B cell (primary cell): ENCODE results near the gene PIGR. TPM values are rescaled to one million over a fixed set of nuclear protein-coding genes. Genes with fewer than 3 reads are reported as not detected.

Experiments used
- ATAC-seq: fragments of 200-7000 bp; cut with Tn5 transposase; one replicate; pipeline ENCODE4 v1.10.0; 2021; ENCODE audit warnings: low read depth, mild to moderate bottlenecking, moderate number of reproducible peaks, moderate library complexity
- CTCF ChIA-PET: fragments of 350-600 bp; sonication (Branson Sonifier 250); formaldehyde crosslinking; loops from one replicate; lab custom pipeline; 2021; ENCODE audit warnings: antibody characterized with exemption, inconsistent platforms; lab: Charles Lee
- POLR2A ChIA-PET: fragments of 350-600 bp; sonication (Branson Sonifier 250); formaldehyde crosslinking; loops from one replicate; lab custom pipeline; 2021; ENCODE audit warnings: antibody characterized with exemption; lab: Charles Lee
- DNase-seq: peaks from one replicate; pipeline ENCODE4 v3.0.0; 2013
- H2AFZ ChIP-seq: 2 replicates; pipeline ENCODE4 v1.6.1; 2012; ENCODE audit warnings: mild to moderate bottlenecking, low read depth, low read length; ENCODE audit not compliant: insufficient read depth, poor library complexity, severe bottlenecking
- H3K27ac ChIP-seq, 2 donors: 1 replicate in 1 of 2; 2 replicates in 1 of 2; pipeline ENCODE4 v1.5.1; 2012 to 2013; ENCODE audit warnings: low read length in 2 of 2, mild to moderate bottlenecking in 2 of 2, moderate library complexity in 1 of 2
- H3K27me3 ChIP-seq, 4 experiments: fragments of 200-600 bp in 1 of 4; sonication (generic) in 1 of 4; replicated peaks in 1 of 4; 1 replicate in 2 of 4; 2 replicates in 2 of 4; pipeline versions ENCODE4 v1.6.1 to v1.7.0; 2013 to 2016; ENCODE audit warnings: low read length in 3 of 4, mild to moderate bottlenecking in 2 of 4, mixed read lengths in 1 of 4, moderate library complexity in 1 of 4; ENCODE audit not compliant: insufficient read depth in 4 of 4, control insufficient read depth in 3 of 4; ENCODE audit errors: control extremely low read depth in 1 of 4
- H3K36me3 ChIP-seq, 2 experiments: replicated peaks in 1 of 2; 1 replicate in 1 of 2; 2 replicates in 1 of 2; pipeline versions ENCODE4 v1.6.1 to v1.7.1; 2013; ENCODE audit warnings: low read length in 1 of 2; ENCODE audit not compliant: insufficient read depth in 2 of 2, control insufficient read depth in 1 of 2; ENCODE audit errors: control extremely low read depth in 1 of 2, extremely low read depth in 1 of 2
- H3K4me1 ChIP-seq, 2 donors: fragments of 200-600 bp in 1 of 2; sonication (generic) in 1 of 2; 1 replicate in 1 of 2; 2 replicates in 1 of 2; pipeline versions ENCODE4 v1.5.1 to v1.6.1; 2013 to 2017; ENCODE audit warnings: low read length in 2 of 2; ENCODE audit not compliant: control insufficient read depth in 2 of 2, insufficient read depth in 2 of 2
- H3K4me2 ChIP-seq: replicated peaks from 2 replicates; pipeline ENCODE3; 2012; ENCODE audit warnings: mild to moderate bottlenecking, low read depth, low read length; ENCODE audit not compliant: poor library complexity, severe bottlenecking
- H3K4me3 ChIP-seq, 5 experiments: fragments of 200-600 bp in 1 of 5; sonication (generic) in 1 of 5; 1 replicate in 3 of 5; 2 replicates in 2 of 5; pipeline versions ENCODE4 v1.5.1 to v1.7.0; 2011 to 2016; ENCODE audit warnings: low read length in 4 of 5, mild to moderate bottlenecking in 4 of 5, low read depth in 2 of 5, control low read depth in 1 of 5, moderate library complexity in 1 of 5; ENCODE audit not compliant: insufficient read depth in 1 of 5; ENCODE audit errors: control extremely low read depth in 1 of 5, extremely low read depth in 1 of 5
- H3K79me2 ChIP-seq: fragments of 200-600 bp; sonication (generic); one replicate; pipeline ENCODE4 v1.6.0; 2016; ENCODE audit warnings: low read length; ENCODE audit not compliant: control insufficient read depth, insufficient read depth
- H3K9ac ChIP-seq: fragments of 200-600 bp; sonication (generic); 2 replicates; pipeline ENCODE4 v1.6.1; 2017; ENCODE audit warnings: mild to moderate bottlenecking, low read length, moderate library complexity
- H3K9me3 ChIP-seq, 3 donors: one replicate each; pipeline versions ENCODE4 v1.6.1 to v1.7.1; 2013; ENCODE audit warnings: low read length in 2 of 3; ENCODE audit not compliant: control insufficient read depth in 2 of 3, insufficient read depth in 1 of 3; ENCODE audit errors: control extremely low read depth in 1 of 3
- H4K20me1 ChIP-seq: 2 replicates; pipeline ENCODE4 v1.6.0; 2012; ENCODE audit warnings: mild to moderate bottlenecking, low read length; ENCODE audit not compliant: insufficient read depth, control insufficient read depth, poor library complexity, severe bottlenecking
- H3K27ac Mint-ChIP-seq: one replicate; pipeline ENCODE4 v1.8.0; 2021; ENCODE audit warnings: mixed read lengths
- H3K27me3 Mint-ChIP-seq: one replicate; pipeline ENCODE4 v1.8.0; 2021; ENCODE audit warnings: mixed read lengths
- H3K4me1 Mint-ChIP-seq: one replicate; pipeline ENCODE4 v1.8.0; 2021; ENCODE audit warnings: mixed read lengths
- H3K4me3 Mint-ChIP-seq: one replicate; pipeline ENCODE4 v1.8.0; 2021; ENCODE audit warnings: mixed read lengths
- H3K9me3 Mint-ChIP-seq: one replicate; pipeline ENCODE4 v1.8.0; 2022; ENCODE audit warnings: mixed read lengths; ENCODE audit not compliant: insufficient read depth
- CTCF ChIP-seq: fragments of 200-600 bp; IDR thresholded peaks from one replicate; pipeline ENCODE4 v1.8.0; 2022; ENCODE audit warnings: antibody characterized with exemption, mild to moderate bottlenecking
- EZH2 ChIP-seq: IDR thresholded peaks from 2 replicates; pipeline ENCODE4 v1.6.1; 2012; ENCODE audit warnings: borderline replicate concordance, low read depth, mild to moderate bottlenecking, moderate library complexity, low read length; ENCODE audit not compliant: insufficient read depth, poor library complexity, severe bottlenecking
- WGBS: methylation state at CpG from one replicate; pipeline ENCODE4 v1.1.5; 2013; ENCODE audit warnings: missing lambda C conversion rate; ENCODE audit not compliant: insufficient coverage; 5-methylcytosine and 5-hydroxymethylcytosine counted together
- intact Hi-C: fragments of 100-400 bp; cut with micrococcal nuclease; formaldehyde crosslinking; loops from one replicate; pipeline ENCODE4 v1.10.0; 2022
- polyA plus RNA-seq: library from polyadenylated mRNA; depleted of rRNA; stranded (reverse); fragments of >200 nt; gene quantifications from 2 replicates; pipeline ENCODE4 v1.2.3, GENCODE V29; 2012
- total RNA-seq, 2 donors: library from RNA; stranded (reverse); fragments of 120-200 nt in 1 of 2; gene quantifications; 1 replicate in 1 of 2; 2 replicates in 1 of 2; pipeline versions ENCODE4 v1.2.3 to v1.2.4, GENCODE V29; 2013 to 2022

PIGR gene
- total and polyA plus RNA-seq, 2 donors (not counting 1 experiment from before 2014, with no cell fraction given) = 0.31 to 1.1 TPM

DNA sequence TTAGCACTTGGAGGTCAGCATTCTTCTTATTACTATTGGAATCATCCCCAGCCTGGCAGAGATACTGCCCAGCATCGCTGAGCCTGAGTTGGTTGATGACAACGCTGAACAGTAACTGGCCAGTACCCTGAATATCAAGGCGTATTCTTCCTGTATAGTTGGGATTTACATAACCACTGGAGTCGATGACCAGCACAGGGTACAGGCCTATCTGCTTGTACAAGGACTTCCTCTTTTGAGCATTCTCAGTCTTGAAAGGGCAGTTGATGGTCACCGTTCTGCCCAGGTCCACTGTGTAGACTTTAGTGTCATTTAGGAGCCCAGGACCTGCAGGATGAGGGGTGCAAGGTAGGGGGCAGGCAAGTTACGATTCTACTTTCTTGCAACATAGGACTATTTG, 8.8 kb downstream of the PIGR start:
- POLR2A ChIA-PET = interaction anchor here (0.6 kb wide), 1 partner anchor 19 kb away, joined by 4 read pairs; no protein-coding TSS in a partner anchor
- peaks cover 12% of the 10 kb centered on the region for H3K4me1 Mint-ChIP-seq
- H3K9me3 ChIP-seq = no peaks in the 10 kb centered on the region

More for the DNA sequence above, 8.8 kb downstream of the PIGR start:
- WGBS = 92% methylated on average over 4 of the region's 6 CpGs
- Histone ChIP-seq H3K27ac (no peak overlapping the region), H3K4me1 (peaks cover 9 to 12% of the 10 kb centered on the region in 2 donors), H3K4me2 (no peak overlapping the region), H3K9ac (no peak overlapping the region), H4K20me1 (no peaks in the 10 kb centered on the region), H2AFZ (no peak overlapping the region), H3K36me3 (no peaks in the 10 kb centered on the region), H3K27me3 (no peaks in the 10 kb centered on the region), H3K4me3 (no peak overlapping the region), H3K79me2 (peaks cover 18% of the 10 kb centered on the region)
- CTCF ChIA-PET = interaction anchor here (4.8 to 14.5 kb wide), 6 partner anchors 9 to 274 kb away, joined by 18 to 723 read pairs (median 96); partner anchors contain the start of genes FCMR and PIGR
- H3K27ac Mint-ChIP-seq = no peak overlapping the region
- H3K27me3 Mint-ChIP-seq = no peaks in the 10 kb centered on the region
- no peak for TF ChIP-seq CTCF
- TF ChIP-seq EZH2 = no peak
- DNase-seq (no peak), ATAC-seq (no peak)
- no peak overlapping the region for H3K4me3 Mint-ChIP-seq
- no peaks in the 10 kb centered on the region for H3K9me3 Mint-ChIP-seq
- intact Hi-C loops = no loop called here
